GM06990 (cell line): Measurements from ENCODE around the gene CDC5L.

Source experiments
- DNase-seq: peaks from one replicate; pipeline ENCODE4 v3.0.0-alpha.2; 2011; ENCODE audit not compliant: insufficient read length; ENCODE audit errors: extremely low read depth
- H3K27me3 ChIP-seq: replicated peaks from 2 replicates; pipeline ENCODE4 v1.6.0; 2011; ENCODE audit warnings: low read length; ENCODE audit not compliant: control insufficient read depth, insufficient read depth
- H3K36me3 ChIP-seq: 2 replicates; pipeline ENCODE4 v1.5.1; 2011; ENCODE audit warnings: low read length; ENCODE audit not compliant: control insufficient read depth, insufficient read depth
- H3K4me3 ChIP-seq: replicated peaks from 2 replicates; pipeline ENCODE4 v1.5.1; 2011; ENCODE audit warnings: low read depth, mild to moderate bottlenecking, control low read depth, low read length
- CTCF ChIP-seq: IDR thresholded peaks from 2 replicates; pipeline ENCODE4 v1.5.1; 2011; ENCODE audit warnings: low read length, control low read depth, mild to moderate bottlenecking, inconsistent platforms; ENCODE audit not compliant: insufficient read depth, poor library complexity, severe bottlenecking

Gene CDC5L

DNA sequence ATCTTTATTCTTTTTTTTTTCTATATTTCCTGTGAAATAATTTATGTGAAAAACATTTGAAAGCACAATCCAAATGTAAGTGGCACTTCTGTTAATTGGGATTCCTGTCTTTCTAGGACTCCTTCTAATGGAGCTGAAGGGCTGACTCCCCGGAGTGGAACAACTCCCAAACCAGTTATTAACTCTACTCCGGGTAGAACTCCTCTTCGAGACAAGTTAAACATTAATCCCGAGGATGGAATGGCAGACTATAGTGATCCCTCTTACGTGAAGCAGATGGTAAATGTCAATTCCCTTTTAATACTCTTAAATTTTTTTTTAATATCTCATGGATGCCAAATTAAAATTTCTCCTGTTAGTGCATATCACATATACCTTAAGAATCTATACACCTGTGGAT is 35.0 kb downstream of the CDC5L start:
- H3K27me3 ChIP-seq = no peaks in the 10 kb centered on the region
- peaks cover 8% of the 10 kb centered on the region for H3K36me3 ChIP-seq
- no peak for TF ChIP-seq CTCF
- H3K4me3 ChIP-seq = no peak overlapping the region
- DNase-seq = no peak

- no peak for TF ChIP-seq CTCF
- H3K4me3 ChIP-seq = no peak overlapping the region
- H3K36me3 ChIP-seq = peaks cover 6% of the 10 kb centered on the region
- H3K27me3 ChIP-seq = no peaks in the 10 kb centered on the region
- DNase-seq = no peak
Observed at GRCh38 chr6:44423306-44423705, 35.8 kb downstream of the CDC5L start.

DNA sequence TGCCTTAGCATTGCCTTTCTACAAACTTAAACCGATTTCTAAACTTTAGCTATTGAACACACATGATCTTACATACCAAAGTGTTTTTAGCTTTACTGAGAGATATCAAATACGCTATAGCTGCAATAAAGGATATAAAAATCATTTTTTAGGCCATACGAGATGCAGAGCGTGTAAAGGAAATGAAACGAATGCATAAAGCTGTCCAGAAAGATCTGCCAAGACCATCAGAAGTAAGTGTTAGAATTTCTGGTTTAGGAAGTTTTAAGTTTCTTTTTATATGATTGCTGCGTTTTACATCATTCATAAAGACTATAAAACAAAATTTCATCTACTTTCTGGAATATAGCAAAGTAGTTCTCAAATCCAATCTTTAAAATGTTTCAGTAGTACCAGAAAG is 38.4 kb downstream of the CDC5L start:
- DNase-seq = no peak
- peaks cover 4% of the 10 kb centered on the region for H3K36me3 ChIP-seq
- no peak overlapping the region for H3K4me3 ChIP-seq
- TF ChIP-seq CTCF = no peak
- no peaks in the 10 kb centered on the region for H3K27me3 ChIP-seq

DNA sequence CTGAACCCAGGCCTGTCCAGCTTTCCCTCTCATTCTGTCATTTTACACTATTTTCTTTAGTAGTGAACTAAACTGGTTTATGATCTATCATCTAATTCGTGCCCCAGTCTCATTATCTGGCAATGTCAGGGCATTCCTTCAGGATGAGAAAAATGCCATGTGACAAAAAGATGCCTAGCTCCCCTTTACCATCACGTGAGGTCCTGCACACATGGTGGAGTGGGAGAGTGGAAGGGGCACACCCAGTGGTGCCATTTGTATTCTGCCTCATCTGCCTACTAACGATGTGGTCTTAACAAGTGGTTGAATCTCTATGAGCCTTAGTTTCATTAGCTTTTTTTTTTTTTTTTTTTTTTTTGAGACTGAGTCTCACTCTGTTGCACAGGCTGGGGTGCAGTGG is 41.2 kb downstream of the CDC5L start:
- Histone ChIP-seq H3K27me3 (no peaks in the 10 kb centered on the region), H3K36me3 (peaks cover 5% of the 10 kb centered on the region), H3K4me3 (no peak overlapping the region)
- no peak for DNase-seq
- TF ChIP-seq CTCF = no peak

DNA sequence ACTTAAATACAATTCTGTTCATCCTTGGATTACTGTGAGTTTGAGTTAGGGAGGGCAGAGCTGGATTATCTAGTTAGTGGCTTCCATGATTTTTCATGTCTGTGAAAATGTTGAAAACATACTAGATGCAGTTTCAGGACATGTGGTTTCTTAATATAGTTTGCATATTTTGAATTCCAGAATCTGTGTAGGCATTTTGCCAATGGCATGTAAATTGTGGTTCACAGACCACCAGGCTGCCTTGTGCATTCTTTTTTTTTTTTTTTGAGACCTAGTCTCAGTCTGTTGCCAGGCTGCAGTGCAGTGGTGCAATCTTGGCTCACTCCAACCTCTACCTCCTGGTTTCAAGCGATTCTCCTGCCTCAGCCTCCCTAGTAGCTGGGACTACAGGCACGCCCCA is 42.8 kb downstream of the CDC5L start:
- no peak for DNase-seq
- H3K27me3 ChIP-seq = no peaks in the 10 kb centered on the region
- peaks cover 2% of the 10 kb centered on the region for H3K36me3 ChIP-seq
- no peak for TF ChIP-seq CTCF
- H3K4me3 ChIP-seq = no peak overlapping the region

- Histone ChIP-seq H3K27me3 (no peaks in the 10 kb centered on the region), H3K4me3 (no peak overlapping the region), H3K36me3 (peaks cover 2% of the 10 kb centered on the region)
- TF ChIP-seq CTCF = peak; percentile 76
- no peak for DNase-seq
Observed at GRCh38 chr6:44431118-44431725, 43.7 kb downstream of the CDC5L start.
